SK-N-SH treated with all-trans-retinoic acid at 6 μM for 48 hours (cell line): Measurements from ENCODE around the gene AIF1L.

ENCODE experiments used
- ATAC-seq: fragments of 200-7000 bp; cut with Tn5 transposase; 3 replicates; pipeline ENCODE4 v1.9.1; 2020; ENCODE audit warnings: mild to moderate bottlenecking, moderate library complexity
- ARNTL ChIP-seq: fragments of 450-650 bp; formaldehyde crosslinking; IDR thresholded peaks from 2 replicates; pipeline ENCODE4 v1.5.0; 2020; ENCODE audit warnings: low read depth, mild to moderate bottlenecking, moderate library complexity, borderline replicate concordance
- CSDC2 ChIP-seq: fragments of 250-450 bp; sonication (Bioruptor Pico); IDR thresholded peaks from 2 replicates; pipeline ENCODE4 v1.5.0; 2020; ENCODE audit warnings: mild to moderate bottlenecking, moderate library complexity
- CSRNP3 ChIP-seq: fragments of 250-450 bp; sonication (Bioruptor Pico); IDR thresholded peaks from 2 replicates; pipeline ENCODE4 v1.5.1; 2021; ENCODE audit warnings: mild to moderate bottlenecking, moderate library complexity
- ESRRG ChIP-seq: fragments of 250-450 bp; sonication (Bioruptor Pico); IDR thresholded peaks from 2 replicates; pipeline ENCODE4 v1.6.1; 2021; ENCODE audit warnings: mild to moderate bottlenecking
- GLIS3 ChIP-seq: fragments of 250-450 bp; sonication (Bioruptor Pico); IDR thresholded peaks from 2 replicates; pipeline ENCODE4 v1.5.0; 2020; ENCODE audit warnings: mild to moderate bottlenecking, moderate library complexity
- ISL1 ChIP-seq: fragments of 250-450 bp; sonication (Bioruptor Pico); IDR thresholded peaks from 2 replicates; pipeline ENCODE4 v2.1.2; 2022; ENCODE audit warnings: mild to moderate bottlenecking, moderate library complexity
- OSR1 ChIP-seq: fragments of 250-450 bp; sonication (Bioruptor Pico); IDR thresholded peaks from 2 replicates; pipeline ENCODE4 v1.8.0; 2022; ENCODE audit warnings: moderate library complexity, mild to moderate bottlenecking, inconsistent platforms
- POU6F1 ChIP-seq: fragments of 250-450 bp; sonication (Bioruptor Pico); IDR thresholded peaks from 2 replicates; pipeline ENCODE4 v1.8.0; 2021; ENCODE audit warnings: low read depth, mild to moderate bottlenecking, moderate library complexity, borderline replicate concordance
- PPARA ChIP-seq: fragments of 250-450 bp; sonication (Bioruptor Pico); IDR thresholded peaks from 2 replicates; pipeline ENCODE4 v1.5.0; 2020; ENCODE audit warnings: mild to moderate bottlenecking, borderline replicate concordance
- RARB ChIP-seq: fragments of 250-450 bp; sonication (Bioruptor Pico); IDR thresholded peaks from 2 replicates; pipeline ENCODE4 v1.8.0; 2021; ENCODE audit warnings: mild to moderate bottlenecking, moderate library complexity
- TCF4 ChIP-seq: fragments of 250-450 bp; sonication (Bioruptor Pico); IDR thresholded peaks from 2 replicates; pipeline ENCODE4 v1.8.0; 2021; ENCODE audit warnings: mild to moderate bottlenecking, moderate library complexity, borderline replicate concordance
- TOX ChIP-seq: fragments of 250-450 bp; sonication (Bioruptor Pico); IDR thresholded peaks from 2 replicates; pipeline ENCODE4 v1.8.0; 2021; ENCODE audit warnings: mild to moderate bottlenecking, moderate library complexity, borderline replicate concordance
- ZC3H10 ChIP-seq: fragments of 250-450 bp; sonication (Bioruptor Pico); IDR thresholded peaks from 2 replicates; pipeline ENCODE4 v1.5.1; 2021; ENCODE audit warnings: mild to moderate bottlenecking, moderate library complexity
- ZFP3 ChIP-seq: fragments of 250-450 bp; sonication (Bioruptor Pico); IDR thresholded peaks from 2 replicates; pipeline ENCODE4 v1.5.0; 2020; ENCODE audit warnings: mild to moderate bottlenecking, moderate library complexity
- ZFP30 ChIP-seq: fragments of 450-650 bp; formaldehyde crosslinking; IDR thresholded peaks from 2 replicates; pipeline ENCODE4 v1.5.0; 2022; ENCODE audit warnings: mild to moderate bottlenecking, moderate library complexity
- ZNF565 ChIP-seq: fragments of 450-650 bp; formaldehyde crosslinking; conservative IDR thresholded peaks from 2 replicates; pipeline ENCODE4 v1.5.0; 2020; ENCODE audit warnings: low read depth, mild to moderate bottlenecking, moderate library complexity
- ZNF70 ChIP-seq: fragments of 450-650 bp; formaldehyde crosslinking; IDR thresholded peaks from 2 replicates; pipeline ENCODE4 v1.5.0; 2020; ENCODE audit warnings: mild to moderate bottlenecking, moderate library complexity
- ZNF8 ChIP-seq: fragments of 450-650 bp; formaldehyde crosslinking; IDR thresholded peaks from 2 replicates; pipeline ENCODE4 v1.5.0; 2020; ENCODE audit warnings: mild to moderate bottlenecking, moderate library complexity
- TF ChIP-seq, protein P1 (sequence below): fragments of 250-450 bp; sonication (Bioruptor Pico); IDR thresholded peaks from 2 replicates; pipeline ENCODE4 v1.8.0; 2020; ENCODE audit warnings: mild to moderate bottlenecking, moderate library complexity, borderline replicate concordance
- TF ChIP-seq, protein P2 (sequence below): fragments of 250-450 bp; sonication (Bioruptor Pico); IDR thresholded peaks from 2 replicates; pipeline ENCODE4 v1.5.1; 2020; ENCODE audit warnings: low read depth, mild to moderate bottlenecking, moderate library complexity
- TF ChIP-seq, protein P3 (sequence below): fragments of 250-450 bp; sonication (Bioruptor Pico); IDR thresholded peaks from 2 replicates; pipeline ENCODE4 v1.5.0; 2020; ENCODE audit warnings: mild to moderate bottlenecking, moderate library complexity

The AIF1L gene

GRCh38 chr9:131119600-131119999 lies 23.3 kb downstream of the AIF1L start (continued):
- TF ChIP-seq CSRNP3 (CRISPR knock-in tag) (no peak), CSDC2 (no peak)

- no peak for TF ChIP-seq GLIS3 (CRISPR knock-in tag)
- ATAC-seq = no peak
These were observed 24.4 kb downstream of the AIF1L start for GRCh38 chr9:131120620-131121228.

DNA sequence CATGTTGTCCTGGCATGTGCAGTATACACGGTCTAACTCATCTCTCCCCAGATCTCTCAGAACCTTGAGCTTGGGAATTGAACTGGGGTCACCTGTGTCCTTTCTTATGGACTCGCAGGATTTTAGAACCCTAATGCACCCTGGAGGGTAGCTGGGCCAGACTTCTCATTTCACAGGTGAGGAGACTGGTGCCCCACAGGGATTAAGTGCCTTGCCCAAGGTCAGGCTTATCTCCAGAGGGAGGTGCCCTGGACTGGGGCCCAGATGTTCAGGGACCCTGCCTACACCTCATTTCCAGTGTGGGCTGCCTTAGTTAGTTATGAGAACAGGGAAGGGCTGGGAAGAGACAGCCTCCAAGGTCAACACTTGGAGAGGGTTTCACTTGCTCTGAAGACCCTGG lies 25.0 kb downstream of the AIF1L start:
- no peak for ATAC-seq

GRCh38 chr9:131122158-131122557 lies 25.8 kb downstream of the AIF1L start:
- no peak for TF ChIP-seq GLIS3 (CRISPR knock-in tag)
- no peak for TF ChIP-seq ZFP30 (CRISPR knock-in tag)
- TF ChIP-seq, protein P1, sequence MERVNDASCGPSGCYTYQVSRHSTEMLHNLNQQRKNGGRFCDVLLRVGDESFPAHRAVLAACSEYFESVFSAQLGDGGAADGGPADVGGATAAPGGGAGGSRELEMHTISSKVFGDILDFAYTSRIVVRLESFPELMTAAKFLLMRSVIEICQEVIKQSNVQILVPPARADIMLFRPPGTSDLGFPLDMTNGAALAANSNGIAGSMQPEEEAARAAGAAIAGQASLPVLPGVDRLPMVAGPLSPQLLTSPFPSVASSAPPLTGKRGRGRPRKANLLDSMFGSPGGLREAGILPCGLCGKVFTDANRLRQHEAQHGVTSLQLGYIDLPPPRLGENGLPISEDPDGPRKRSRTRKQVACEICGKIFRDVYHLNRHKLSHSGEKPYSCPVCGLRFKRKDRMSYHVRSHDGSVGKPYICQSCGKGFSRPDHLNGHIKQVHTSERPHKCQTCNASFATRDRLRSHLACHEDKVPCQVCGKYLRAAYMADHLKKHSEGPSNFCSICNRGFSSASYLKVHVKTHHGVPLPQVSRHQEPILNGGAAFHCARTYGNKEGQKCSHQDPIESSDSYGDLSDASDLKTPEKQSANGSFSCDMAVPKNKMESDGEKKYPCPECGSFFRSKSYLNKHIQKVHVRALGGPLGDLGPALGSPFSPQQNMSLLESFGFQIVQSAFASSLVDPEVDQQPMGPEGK = no peak
- no peak for TF ChIP-seq PPARA (CRISPR knock-in tag)
- TF ChIP-seq ZNF8 (CRISPR knock-in tag) = no peak
- no peak for TF ChIP-seq RARB (CRISPR knock-in tag)
- ATAC-seq = no peak

More for the DNA sequence above, 25.0 kb downstream of the AIF1L start:
- no peak for TF ChIP-seq CSRNP3 (CRISPR knock-in tag)
- TF ChIP-seq, all 23 proteins: peak for 0

DNA sequence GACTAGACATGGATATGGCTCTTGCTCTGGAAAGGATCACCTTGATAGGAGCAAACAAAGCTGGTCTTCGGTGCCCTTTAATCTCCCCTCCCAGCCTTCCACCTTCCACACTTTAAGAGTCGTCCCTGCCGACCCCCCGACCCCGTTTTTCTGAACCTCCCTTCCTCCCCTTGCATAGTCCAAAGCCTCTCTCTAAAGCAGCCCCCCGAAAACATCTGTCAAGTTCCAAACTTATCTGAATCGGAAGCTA lies 28.6 kb downstream of the AIF1L start:
- ATAC-seq = peak; percentile 30
- no peak for TF ChIP-seq TCF4
- TF ChIP-seq RARB (CRISPR knock-in tag) = no peak
- no peak for TF ChIP-seq ZFP30 (CRISPR knock-in tag)
- TF ChIP-seq POU6F1 = no peak
- no peak for TF ChIP-seq ARNTL (CRISPR knock-in tag)
- TF ChIP-seq TOX (CRISPR knock-in tag) = no peak
- TF ChIP-seq, protein P1 = no peak
- no peak for TF ChIP-seq ISL1 (CRISPR knock-in tag)
- TF ChIP-seq CSDC2 = no peak
- TF ChIP-seq OSR1 = no peak
- no peak for TF ChIP-seq ZNF565 (CRISPR knock-in tag)
- TF ChIP-seq ZNF70 (CRISPR knock-in tag) = no peak
- TF ChIP-seq ZFP3 (CRISPR knock-in tag) = no peak
- TF ChIP-seq, protein P2, sequence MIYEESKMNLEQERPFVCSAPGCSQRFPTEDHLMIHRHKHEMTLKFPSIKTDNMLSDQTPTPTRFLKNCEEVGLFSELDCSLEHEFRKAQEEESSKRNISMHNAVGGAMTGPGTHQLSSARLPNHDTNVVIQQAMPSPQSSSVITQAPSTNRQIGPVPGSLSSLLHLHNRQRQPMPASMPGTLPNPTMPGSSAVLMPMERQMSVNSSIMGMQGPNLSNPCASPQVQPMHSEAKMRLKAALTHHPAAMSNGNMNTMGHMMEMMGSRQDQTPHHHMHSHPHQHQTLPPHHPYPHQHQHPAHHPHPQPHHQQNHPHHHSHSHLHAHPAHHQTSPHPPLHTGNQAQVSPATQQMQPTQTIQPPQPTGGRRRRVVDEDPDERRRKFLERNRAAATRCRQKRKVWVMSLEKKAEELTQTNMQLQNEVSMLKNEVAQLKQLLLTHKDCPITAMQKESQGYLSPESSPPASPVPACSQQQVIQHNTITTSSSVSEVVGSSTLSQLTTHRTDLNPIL (CRISPR knock-in tag) = no peak
- TF ChIP-seq, protein P3, sequence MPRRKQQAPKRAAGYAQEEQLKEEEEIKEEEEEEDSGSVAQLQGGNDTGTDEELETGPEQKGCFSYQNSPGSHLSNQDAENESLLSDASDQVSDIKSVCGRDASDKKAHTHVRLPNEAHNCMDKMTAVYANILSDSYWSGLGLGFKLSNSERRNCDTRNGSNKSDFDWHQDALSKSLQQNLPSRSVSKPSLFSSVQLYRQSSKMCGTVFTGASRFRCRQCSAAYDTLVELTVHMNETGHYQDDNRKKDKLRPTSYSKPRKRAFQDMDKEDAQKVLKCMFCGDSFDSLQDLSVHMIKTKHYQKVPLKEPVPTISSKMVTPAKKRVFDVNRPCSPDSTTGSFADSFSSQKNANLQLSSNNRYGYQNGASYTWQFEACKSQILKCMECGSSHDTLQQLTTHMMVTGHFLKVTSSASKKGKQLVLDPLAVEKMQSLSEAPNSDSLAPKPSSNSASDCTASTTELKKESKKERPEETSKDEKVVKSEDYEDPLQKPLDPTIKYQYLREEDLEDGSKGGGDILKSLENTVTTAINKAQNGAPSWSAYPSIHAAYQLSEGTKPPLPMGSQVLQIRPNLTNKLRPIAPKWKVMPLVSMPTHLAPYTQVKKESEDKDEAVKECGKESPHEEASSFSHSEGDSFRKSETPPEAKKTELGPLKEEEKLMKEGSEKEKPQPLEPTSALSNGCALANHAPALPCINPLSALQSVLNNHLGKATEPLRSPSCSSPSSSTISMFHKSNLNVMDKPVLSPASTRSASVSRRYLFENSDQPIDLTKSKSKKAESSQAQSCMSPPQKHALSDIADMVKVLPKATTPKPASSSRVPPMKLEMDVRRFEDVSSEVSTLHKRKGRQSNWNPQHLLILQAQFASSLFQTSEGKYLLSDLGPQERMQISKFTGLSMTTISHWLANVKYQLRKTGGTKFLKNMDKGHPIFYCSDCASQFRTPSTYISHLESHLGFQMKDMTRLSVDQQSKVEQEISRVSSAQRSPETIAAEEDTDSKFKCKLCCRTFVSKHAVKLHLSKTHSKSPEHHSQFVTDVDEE (CRISPR knock-in tag) = no peak
- TF ChIP-seq ZC3H10 (CRISPR knock-in tag) = no peak
- no peak for TF ChIP-seq ESRRG (CRISPR knock-in tag)
- no peak for TF ChIP-seq CSRNP3 (CRISPR knock-in tag)
